Measurements from ENCODE around the gene MRPL52.
A peak's percentile ranks its signal among the peaks of the same experiment; 100 is the strongest.

The MRPL52 gene

DNA sequence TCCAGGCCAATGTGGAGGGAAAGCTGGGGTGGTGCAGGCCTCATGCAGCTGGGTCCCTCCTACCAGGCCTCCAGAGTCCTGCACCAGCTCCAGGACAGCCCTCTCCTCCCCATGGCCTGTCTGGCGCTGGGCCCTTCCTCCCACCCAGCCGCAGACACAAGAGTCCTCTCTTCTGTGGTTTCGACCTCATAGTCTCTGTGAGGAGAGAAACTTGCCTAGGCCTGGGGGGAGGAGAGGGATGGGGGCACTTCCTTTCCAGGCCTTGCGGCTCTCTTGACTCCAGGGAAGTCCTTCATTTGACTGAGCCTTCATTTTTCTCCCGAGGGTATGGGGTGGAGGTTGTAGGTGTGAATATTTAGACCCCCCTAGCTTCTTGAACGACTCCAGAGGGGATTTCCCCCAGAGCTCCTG is 8.9 kb downstream of the MRPL52 start:
- Mint-ChIP-seq H3K27me3 (ENCODE audit: low read depth) (no peaks in the 10 kb centered on the region), H3K36me3 (ENCODE audit: low read depth) (peaks cover 38% of the 10 kb centered on the region), H3K4me1 (peaks cover 27% of the 10 kb centered on the region), H3K27ac (peak overlapping the region; percentile 99 to 100 (median 99)), H3K4me3 (peak overlapping the region; percentile 95 to 99 (median 97)), H3K9me3 (no peaks in the 10 kb centered on the region)
- TF ChIP-seq, protein P1, sequence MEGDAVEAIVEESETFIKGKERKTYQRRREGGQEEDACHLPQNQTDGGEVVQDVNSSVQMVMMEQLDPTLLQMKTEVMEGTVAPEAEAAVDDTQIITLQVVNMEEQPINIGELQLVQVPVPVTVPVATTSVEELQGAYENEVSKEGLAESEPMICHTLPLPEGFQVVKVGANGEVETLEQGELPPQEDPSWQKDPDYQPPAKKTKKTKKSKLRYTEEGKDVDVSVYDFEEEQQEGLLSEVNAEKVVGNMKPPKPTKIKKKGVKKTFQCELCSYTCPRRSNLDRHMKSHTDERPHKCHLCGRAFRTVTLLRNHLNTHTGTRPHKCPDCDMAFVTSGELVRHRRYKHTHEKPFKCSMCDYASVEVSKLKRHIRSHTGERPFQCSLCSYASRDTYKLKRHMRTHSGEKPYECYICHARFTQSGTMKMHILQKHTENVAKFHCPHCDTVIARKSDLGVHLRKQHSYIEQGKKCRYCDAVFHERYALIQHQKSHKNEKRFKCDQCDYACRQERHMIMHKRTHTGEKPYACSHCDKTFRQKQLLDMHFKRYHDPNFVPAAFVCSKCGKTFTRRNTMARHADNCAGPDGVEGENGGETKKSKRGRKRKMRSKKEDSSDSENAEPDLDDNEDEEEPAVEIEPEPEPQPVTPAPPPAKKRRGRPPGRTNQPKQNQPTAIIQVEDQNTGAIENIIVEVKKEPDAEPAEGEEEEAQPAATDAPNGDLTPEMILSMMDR (IDR thresholded peaks at IDR 0.05; ENCODE audit: unreplicated experiment in 3 of 3) = no peak

DNA sequence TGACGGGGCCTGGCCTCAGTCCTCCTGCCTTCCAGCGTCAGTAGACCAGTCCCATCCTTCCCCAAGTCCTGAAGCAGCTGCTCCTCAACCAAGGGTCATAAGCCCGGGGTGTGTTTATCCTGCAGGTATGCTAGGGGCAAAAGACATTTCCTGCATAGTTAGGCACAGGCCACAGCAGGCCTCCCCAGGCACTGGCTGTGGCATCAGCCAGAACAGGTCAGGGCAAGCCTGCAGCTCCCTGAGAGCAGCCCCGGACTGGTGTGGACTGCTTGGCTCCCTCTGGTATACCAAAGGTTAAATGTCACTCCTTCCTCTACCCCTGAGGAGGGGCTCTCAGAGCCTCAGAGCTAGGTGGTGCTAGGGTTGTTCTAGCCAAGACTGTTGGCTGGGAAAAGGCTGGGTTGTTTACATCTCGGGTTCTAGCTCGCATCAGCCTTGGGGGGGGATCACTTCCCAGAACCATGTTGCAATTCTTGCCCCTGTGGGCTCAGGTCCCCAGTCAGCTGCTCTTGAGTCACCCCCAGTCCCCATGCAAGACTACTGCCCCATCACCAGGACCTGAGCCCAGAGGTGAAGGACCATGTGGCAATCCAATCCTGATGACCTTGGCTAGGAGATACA is 9.6 kb downstream of the MRPL52 start:
- Mint-ChIP-seq H3K27me3 (ENCODE audit: low read depth) (no peaks in the 10 kb centered on the region), H3K4me1 (peaks cover 27% of the 10 kb centered on the region)
- TF ChIP-seq, protein P1 (IDR thresholded peaks at IDR 0.05; ENCODE audit: unreplicated experiment in 3 of 3) = no peak

DNA sequence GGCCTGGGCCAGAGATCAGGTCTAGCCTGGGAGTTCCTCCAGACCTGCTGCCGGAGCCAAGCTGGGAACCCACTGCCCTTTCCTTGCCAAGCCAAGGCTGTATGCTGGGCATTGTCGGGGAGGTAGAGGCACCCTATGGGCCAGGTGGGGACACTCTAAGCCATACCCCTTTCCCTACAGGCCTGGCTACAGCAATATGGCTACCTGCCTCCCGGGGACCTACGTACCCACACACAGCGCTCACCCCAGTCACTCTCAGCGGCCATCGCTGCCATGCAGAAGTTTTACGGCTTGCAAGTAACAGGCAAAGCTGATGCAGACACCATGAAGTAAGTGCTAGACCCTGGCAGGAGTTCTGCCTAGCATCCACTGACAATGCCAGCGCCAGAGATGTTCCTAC is 11.6 kb downstream of the MRPL52 start:
- TF ChIP-seq, protein P1 (IDR thresholded peaks at IDR 0.05; ENCODE audit: unreplicated experiment in 3 of 3) = no peak
- Mint-ChIP-seq H3K4me3 (peak overlapping the region in 1 of 3 experiments; percentile 22), H3K4me1 (peaks cover 28% of the 10 kb centered on the region), H3K36me3 (ENCODE audit: low read depth) (peaks cover 60% of the 10 kb centered on the region), H3K27me3 (ENCODE audit: low read depth) (no peaks in the 10 kb centered on the region), H3K27ac (no peak overlapping the region), H3K9me3 (no peaks in the 10 kb centered on the region)

More for the DNA sequence above, 9.6 kb downstream of the MRPL52 start:
- Mint-ChIP-seq H3K4me3 (peak overlapping the region; percentile 95 to 99 (median 97)), H3K9me3 (no peaks in the 10 kb centered on the region), H3K27ac (peak overlapping the region; percentile 99 to 100 (median 99)), H3K36me3 (ENCODE audit: low read depth) (peaks cover 45% of the 10 kb centered on the region)

DNA sequence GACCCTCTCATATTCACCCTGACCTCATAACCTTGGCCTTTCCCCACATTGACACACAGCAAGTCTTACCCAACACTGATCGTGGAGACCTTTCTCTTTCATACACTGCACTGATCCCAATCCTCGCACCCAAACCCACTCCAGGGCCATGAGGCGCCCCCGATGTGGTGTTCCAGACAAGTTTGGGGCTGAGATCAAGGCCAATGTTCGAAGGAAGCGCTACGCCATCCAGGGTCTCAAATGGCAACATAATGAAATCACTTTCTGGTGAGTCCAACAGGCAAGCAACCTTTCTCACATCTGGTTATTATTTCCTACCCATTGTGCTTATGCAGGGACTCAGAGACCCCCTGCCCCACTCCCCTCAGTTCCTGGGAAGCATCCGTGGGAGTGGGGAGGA is 12.1 kb downstream of the MRPL52 start:
- no peaks in the 10 kb centered on the region for H3K9me3 Mint-ChIP-seq
- peaks cover 62% of the 10 kb centered on the region for H3K36me3 Mint-ChIP-seq (ENCODE audit: low read depth)
- peaks cover 31% of the 10 kb centered on the region for H3K4me1 Mint-ChIP-seq
- TF ChIP-seq, protein P1 (IDR thresholded peaks at IDR 0.05; ENCODE audit: unreplicated experiment in 3 of 3) = no peak
- H3K27me3 Mint-ChIP-seq (ENCODE audit: low read depth) = no peaks in the 10 kb centered on the region
- no peak overlapping the region for H3K27ac Mint-ChIP-seq
- H3K4me3 Mint-ChIP-seq = peak overlapping the region in 2 of 3 experiments; percentile 22 to 28

DNA sequence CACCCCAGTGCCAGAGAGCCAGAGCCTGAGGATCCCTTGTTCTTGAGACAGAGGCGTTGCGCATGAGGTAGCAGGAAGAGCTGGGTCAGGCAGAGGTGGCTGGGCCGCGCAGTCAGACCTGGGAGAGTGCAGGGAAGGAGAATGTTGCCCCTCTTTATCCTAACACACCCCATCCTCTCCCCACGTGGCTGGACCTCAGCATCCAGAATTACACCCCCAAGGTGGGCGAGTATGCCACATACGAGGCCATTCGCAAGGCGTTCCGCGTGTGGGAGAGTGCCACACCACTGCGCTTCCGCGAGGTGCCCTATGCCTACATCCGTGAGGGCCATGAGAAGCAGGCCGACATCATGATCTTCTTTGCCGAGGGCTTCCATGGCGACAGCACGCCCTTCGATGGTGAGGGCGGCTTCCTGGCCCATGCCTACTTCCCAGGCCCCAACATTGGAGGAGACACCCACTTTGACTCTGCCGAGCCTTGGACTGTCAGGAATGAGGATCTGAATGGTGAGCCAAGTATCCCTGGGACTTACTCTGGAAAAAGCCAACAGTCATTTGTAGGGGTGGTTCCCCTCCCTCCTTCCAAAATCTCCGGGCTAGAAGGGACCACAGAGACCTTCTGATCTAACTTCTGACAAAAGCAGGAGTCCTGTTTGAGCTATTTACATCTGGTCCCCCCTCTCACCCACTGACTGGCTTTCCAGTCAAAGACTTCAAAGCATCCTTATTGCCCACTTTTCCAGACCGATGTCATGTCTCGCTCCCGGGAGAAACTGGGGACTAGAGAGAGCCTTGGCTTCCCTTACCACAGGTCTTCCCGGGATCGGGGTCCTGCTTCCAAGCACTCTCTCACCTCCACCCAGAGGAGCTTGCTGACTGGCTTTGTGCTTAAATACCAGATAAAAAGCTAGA is 12.8 kb downstream of the MRPL52 start:
- TF ChIP-seq, protein P1 (IDR thresholded peaks at IDR 0.05; ENCODE audit: unreplicated experiment in 3 of 3) = no peak
- Mint-ChIP-seq H3K4me3 (no peak overlapping the region), H3K27ac (peak overlapping the region in 1 of 3 experiments; percentile 25)

More for the DNA sequence above, 12.8 kb downstream of the MRPL52 start:
- Mint-ChIP-seq H3K9me3 (no peaks in the 10 kb centered on the region), H3K4me1 (peaks cover 32% of the 10 kb centered on the region), H3K36me3 (ENCODE audit: low read depth) (peaks cover 62% of the 10 kb centered on the region), H3K27me3 (ENCODE audit: low read depth) (no peaks in the 10 kb centered on the region)

All from nephron (organoid).